ENCODE measurements around the gene MERTK.
"Not testable (repeated sequence)": the region's sequence is repeated elsewhere in the genome, so short reads cannot be mapped to it uniquely, and the experiment has no call there.

The MERTK gene

DNA sequence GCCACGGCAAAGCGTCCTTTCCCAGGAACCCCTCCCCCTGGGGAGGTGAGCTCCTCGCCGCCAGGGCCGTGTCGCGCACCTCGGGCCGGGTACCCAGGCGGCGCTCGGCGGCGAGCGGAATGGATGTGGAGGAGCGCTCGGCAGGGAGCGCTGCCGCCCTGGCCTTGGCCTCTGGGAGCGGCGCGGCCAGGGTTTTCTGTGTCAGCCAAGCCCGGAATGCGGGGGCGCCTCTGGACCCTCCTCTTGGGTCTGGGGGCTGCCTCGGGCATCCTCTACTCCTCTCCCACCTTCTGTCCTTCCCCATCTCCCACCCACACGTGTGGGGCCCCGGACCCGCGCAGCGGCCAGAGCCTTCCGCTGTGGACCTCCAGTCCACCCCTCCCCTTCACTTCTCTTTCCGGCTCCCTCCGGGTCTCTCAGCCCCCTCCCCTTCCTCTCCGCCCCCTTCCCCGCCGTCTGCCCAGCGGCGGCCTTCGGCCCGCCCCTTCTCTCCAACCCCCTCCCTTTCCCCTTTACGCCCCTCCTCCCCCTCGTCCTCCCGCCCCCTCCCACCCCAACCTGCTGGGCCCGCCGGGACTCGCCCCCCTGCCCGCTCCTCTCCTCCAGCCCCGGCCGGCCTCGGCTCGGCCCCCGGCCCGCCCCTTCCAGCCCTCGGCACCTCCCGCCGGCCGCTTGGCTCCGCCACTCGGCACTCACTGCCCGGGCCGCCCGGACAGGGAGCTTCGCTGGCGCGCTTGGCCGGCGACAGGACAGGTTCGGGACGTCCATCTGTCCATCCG is at the start of gene MERTK:
TSS of gene MERTK (plus strand) at position 684 of the 779 bp plus-strand sequence. CDS start 129 bp downstream, outside the sequence.
- in situ Hi-C loops (cut with MboI; ENCODE audit: low sequenced_read_pairs): loop anchor here (25.0 kb wide), 1 partner anchor 839 kb away; no protein-coding TSS in a partner anchor

DNA sequence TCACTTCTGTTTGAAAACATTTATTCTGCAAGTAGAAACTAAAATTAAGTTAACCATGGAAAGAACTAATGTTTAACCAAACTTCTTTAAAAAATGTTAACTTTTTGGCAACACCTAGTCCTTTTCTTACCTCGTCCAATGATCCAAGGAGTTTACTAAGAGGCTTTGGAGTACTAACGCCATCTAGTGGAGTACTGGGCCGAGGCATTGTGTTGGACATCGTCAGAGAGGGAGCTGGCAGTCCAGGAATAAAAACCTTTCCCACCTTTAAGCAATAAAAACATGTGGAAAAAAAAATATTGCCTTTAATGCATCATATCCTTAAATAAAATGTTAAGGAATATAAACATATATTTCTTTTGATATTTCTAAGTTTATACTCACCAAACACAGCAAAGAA is 47.8 kb upstream of the MERTK start:
- in situ Hi-C loops (cut with MboI; ENCODE audit: low sequenced_read_pairs): not testable (repeated sequence)

GRCh38 chr2:111852544-111852943 is 45.9 kb upstream of the MERTK start:
- in situ Hi-C loops (cut with MboI; ENCODE audit: low sequenced_read_pairs): not testable (repeated sequence)

DNA sequence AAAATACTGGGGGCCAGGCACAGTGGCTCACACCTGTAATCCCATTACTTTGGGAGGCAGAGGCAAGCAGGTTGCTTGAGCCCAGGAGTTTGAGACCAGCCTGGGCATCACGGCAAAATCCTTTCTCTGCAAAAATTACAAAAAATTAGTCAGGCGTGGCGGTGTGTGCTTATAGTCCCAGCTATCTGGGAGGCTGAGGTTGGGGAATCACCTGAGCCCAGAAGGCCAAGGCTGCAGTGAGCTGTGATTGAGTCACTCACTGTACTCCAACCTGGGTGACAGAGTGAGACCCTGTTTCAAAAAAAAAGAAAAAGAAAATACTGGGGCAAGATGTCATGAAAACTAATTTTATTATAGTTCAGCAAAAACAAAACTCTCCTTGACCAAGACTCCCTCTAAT is 38.4 kb upstream of the MERTK start:
- in situ Hi-C loops (cut with MboI; ENCODE audit: low sequenced_read_pairs): not testable (repeated sequence)

- in situ Hi-C loops (cut with MboI; ENCODE audit: low sequenced_read_pairs): not testable (repeated sequence)
Measured at GRCh38 chr2:111865124-111865523, 33.3 kb upstream of the MERTK start.

DNA sequence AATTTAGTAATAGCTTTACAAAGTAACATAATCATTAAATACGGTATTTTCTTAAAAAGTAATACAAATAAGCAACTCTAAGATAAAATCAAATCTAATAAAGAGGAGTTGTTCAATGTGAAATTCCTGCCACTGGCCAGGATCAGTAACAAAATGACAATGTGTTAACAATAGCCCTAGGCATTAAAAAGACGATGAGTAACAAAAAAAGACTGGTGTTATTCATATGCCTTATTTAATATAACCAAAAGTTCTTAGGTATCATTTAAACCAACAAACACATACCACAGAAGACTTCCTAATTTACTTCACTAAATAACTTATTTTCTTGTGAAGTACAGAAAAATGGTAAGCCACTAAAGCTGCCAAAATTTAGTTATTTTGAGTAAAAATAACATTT is 25.6 kb upstream of the MERTK start:
- in situ Hi-C loops (cut with MboI; ENCODE audit: low sequenced_read_pairs): not testable (repeated sequence)

- in situ Hi-C loops (cut with MboI; ENCODE audit: low sequenced_read_pairs): loop anchor here (10.0 to 25.0 kb wide), 2 partner anchors 171 to 853 kb away; partner anchors contain the start of gene TMEM87B
Measured at GRCh38 chr2:111883661-111884591, 14.5 kb upstream of the MERTK start, which contains the start of gene ANAPC1. TSS of gene ANAPC1 (minus strand) at chr2:111884193. CDS start at chr2:111880825, 3,368 bp downstream.

DNA sequence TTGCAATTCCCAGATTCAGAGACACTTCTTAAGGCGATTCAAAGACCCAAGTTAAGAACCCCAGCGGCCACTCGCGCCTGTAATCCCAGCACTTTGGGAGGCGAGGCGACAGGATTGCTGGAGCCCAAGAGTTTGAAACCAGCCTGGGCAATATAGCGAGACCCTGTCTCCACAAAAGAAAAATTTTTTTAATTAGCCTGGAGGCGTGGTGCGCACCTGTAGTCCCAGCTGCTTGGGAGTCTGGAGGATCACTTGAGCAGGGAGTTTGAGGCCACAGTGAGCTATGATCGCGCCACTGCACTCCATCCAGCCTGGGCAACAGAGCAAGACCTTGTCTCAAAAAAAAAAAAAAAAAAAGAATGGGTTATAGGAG is 13.8 kb upstream of the MERTK start:
- in situ Hi-C loops (cut with MboI; ENCODE audit: low sequenced_read_pairs): loop anchor here (10.0 to 25.0 kb wide), 2 partner anchors 170 to 853 kb away; partner anchors contain the start of gene TMEM87B

DNA sequence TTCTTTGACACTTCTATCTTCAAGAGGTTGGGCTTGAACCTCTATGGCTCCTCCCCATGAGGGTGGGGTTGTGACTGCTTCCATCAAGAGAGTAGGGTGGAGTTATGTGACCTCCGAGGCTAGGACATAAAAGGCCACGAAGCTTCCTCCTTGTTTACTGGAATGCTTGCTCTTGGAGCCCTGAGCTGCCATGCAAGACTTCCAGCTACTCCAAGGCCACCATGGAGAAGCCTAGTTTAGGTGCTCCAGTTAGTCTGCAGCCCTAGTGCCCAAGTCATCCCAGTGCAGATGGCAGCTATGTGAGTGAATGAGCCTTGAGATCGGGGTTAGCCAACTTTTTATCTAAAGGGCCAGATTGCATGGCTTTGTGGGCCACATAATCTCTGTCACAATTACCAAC is 2.4 kb upstream of the MERTK start:
- in situ Hi-C loops (cut with MboI; ENCODE audit: low sequenced_read_pairs): loop anchor here (25.0 kb wide), 1 partner anchor 841 kb away; no protein-coding TSS in a partner anchor

DNA sequence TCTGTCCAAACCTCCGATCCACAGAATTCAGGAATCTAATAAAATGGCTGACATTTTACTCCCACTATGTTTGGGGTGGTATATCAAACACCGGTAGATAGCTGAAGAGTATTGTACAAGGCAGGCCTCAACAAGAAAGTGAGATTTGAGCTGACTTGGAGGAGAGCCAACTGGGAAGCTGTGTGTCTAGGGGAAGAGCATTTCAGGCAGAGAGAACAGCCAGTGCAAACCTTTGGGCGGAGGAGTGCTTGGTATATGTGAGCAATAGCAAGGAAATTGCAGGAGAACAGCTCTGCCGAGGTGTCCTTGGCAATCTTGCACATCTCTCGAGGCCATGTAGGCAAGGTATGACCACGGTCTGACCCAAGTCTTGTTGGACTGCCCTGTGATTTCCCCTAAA is 1.8 kb upstream of the MERTK start:
- in situ Hi-C loops (cut with MboI; ENCODE audit: low sequenced_read_pairs): loop anchor here (25.0 kb wide), 1 partner anchor 841 kb away; no protein-coding TSS in a partner anchor

DNA sequence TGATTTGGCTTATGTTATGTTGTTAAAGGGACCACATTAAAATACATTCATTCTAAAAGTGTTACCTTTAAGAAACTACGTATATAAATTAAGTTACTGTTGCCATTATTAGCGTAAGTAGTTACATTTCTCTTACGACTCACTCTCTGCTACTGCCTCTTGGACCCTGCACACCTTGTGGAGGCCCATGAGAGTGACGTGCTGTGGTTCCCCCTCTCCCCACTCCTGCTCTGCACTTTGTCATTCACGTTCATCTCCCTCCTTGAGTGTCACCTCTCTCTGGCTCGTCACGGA is 830 bp upstream of the MERTK start:
- in situ Hi-C loops (cut with MboI; ENCODE audit: low sequenced_read_pairs): loop anchor here (25.0 kb wide), 1 partner anchor 840 kb away; no protein-coding TSS in a partner anchor

GRCh38 chr2:111898703-111899514 is 502 bp downstream of the MERTK start:
- in situ Hi-C loops (cut with MboI; ENCODE audit: low sequenced_read_pairs): loop anchor here (25.0 kb wide), 1 partner anchor 838 kb away; no protein-coding TSS in a partner anchor

DNA sequence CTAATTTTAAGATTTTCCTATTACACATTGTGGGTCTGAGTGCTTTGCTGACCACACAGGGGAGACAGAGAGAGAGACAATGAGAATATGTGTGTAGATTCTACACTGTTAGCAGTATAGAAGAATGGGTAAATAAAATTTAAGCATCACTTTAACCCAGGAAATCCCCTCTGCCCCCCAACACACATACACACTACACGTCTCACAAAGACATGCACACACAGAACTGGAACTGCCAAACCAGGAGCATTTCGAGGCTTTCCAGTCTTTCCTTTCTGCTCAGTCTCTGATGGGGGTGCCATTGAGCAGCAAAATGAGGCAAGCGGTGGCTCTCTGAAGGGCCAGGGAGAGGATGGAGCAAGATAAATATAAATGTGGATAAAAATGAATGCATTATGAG is 2.5 kb downstream of the MERTK start:
- in situ Hi-C loops (cut with MboI; ENCODE audit: low sequenced_read_pairs): loop anchor here (10.0 kb wide), 1 partner anchor 134 kb away; no protein-coding TSS in a partner anchor

- in situ Hi-C loops (cut with MboI; ENCODE audit: low sequenced_read_pairs): loop anchor here (10.0 kb wide), 1 partner anchor 131 kb away; no protein-coding TSS in a partner anchor
Measured at GRCh38 chr2:111903516-111903915, 5.1 kb downstream of the MERTK start.

DNA sequence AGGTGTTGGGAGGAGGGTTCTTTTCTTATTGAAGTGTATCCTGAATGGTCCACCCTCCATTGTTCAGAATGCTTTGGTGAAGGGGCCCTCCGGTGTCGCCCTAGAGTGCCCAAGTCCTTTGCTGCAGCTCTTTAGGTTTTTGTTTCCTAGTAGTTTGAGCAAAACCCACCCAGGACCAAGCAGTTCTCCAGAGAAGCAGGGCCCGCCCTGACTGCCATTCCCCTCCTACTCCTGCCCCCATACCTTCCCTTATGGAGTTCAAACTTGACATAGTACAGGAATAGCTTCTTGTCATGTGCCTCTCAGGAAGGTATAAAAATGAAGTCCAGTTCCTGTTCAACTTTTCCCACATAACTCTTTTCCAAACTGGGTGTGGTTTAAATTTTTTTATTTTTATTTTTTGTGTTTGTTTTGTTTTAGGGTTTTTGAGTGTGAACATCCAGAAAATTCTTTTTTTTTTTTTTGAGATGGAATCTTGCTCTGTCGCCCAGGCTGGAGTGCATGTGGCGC is 5.6 kb downstream of the MERTK start:
- in situ Hi-C loops (cut with MboI; ENCODE audit: low sequenced_read_pairs): loop anchor here (10.0 kb wide), 1 partner anchor 131 kb away; no protein-coding TSS in a partner anchor

DNA sequence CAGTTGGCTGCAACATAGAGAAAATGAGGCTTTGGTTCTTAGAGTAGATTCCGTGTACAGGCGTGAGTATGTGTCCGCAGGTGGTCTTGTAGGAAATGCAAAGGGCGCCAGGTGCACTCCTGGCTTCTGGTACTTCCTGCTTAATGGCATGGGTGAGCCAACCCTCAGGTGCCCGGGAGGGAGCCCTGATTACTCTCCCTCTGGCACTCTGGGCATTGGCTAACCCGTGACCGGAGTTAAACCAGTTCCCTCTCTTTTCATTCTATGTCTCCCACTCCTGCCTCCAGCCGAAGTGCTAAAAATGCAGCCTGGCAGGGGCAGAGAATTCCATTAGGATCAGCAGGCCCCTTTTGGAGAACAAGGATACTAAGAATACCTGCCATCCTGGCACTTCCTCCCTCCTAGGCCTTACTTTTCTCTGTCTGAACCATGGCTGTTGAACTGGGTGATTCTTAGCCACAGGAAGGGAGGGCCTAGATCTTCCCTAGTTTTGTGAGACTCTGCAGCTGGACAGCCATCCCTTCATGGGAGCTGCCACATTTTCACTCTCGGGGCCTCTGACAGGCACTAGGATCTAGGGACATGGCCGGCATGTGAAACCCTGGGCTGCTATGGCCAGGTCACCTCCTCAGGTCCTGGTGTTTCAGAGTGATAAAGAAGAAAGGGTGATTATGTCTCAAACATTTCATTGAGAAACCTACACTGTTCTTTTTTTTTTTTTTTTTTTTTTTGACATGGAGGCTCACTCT is 6.5 kb downstream of the MERTK start:
- in situ Hi-C loops (cut with MboI; ENCODE audit: low sequenced_read_pairs): loop anchor here (10.0 kb wide), 1 partner anchor 130 kb away; no protein-coding TSS in a partner anchor

DNA sequence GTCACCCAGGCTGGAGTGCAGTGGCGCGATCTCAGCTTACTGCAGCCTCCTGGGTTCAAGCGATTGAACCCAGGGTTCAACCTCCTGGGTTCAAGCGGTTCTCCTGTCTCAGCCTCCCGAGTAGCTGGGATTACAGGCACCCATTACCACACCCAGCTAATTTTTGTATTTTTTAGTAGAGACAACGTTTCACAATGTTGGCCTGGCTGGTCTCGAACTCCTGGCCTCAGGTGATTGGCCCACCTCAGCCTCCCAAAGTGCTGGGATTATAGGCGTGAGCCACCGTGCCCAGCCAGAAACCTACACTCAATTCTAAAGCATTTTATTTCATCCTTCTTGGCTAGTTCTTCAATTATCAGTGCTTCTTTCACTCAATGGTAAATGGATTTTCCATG is 7.1 kb downstream of the MERTK start:
- in situ Hi-C loops (cut with MboI; ENCODE audit: low sequenced_read_pairs): loop anchor here (10.0 kb wide), 1 partner anchor 129 kb away; no protein-coding TSS in a partner anchor

GRCh38 chr2:111905990-111906735 is 7.8 kb downstream of the MERTK start:
- in situ Hi-C loops (cut with MboI; ENCODE audit: low sequenced_read_pairs): loop anchor here (10.0 kb wide), 1 partner anchor 129 kb away; no protein-coding TSS in a partner anchor
